ENCODE data around the gene PLXNA4.

Gene PLXNA4

DNA sequence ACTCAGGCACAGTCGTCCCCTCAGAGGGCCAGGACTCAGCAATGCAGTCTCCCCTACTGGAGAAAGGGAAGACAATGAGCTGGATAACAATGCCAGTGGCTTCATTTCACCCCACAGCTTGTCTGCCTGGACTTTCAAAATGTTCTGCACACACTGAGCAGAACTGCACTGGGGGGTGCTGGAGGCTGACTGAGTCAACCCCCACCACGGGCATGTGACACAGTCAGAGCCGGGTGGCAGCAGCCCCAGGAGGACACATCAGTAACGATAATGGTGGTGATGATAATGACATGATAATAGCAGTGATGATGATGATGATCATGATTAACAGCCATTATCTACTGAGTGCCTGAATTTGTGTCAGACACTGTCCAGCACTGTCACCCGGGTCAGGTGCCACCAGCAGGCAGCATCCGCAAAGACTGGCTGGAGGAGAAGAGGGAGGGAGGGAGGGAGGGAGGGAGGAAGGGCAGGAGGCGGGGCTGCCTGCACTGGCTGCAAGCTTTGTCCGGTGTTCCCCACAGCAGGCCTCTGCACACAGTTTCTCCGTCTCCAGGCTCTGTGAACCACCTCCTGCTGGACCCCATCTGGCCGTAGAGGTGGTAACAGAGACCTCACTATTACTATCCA is 67.4 kb downstream of the PLXNA4 start:
- no peak for DNase-seq (ENCODE audit: extremely low read depth in 1 of 2, low read depth in 1 of 2)

DNA sequence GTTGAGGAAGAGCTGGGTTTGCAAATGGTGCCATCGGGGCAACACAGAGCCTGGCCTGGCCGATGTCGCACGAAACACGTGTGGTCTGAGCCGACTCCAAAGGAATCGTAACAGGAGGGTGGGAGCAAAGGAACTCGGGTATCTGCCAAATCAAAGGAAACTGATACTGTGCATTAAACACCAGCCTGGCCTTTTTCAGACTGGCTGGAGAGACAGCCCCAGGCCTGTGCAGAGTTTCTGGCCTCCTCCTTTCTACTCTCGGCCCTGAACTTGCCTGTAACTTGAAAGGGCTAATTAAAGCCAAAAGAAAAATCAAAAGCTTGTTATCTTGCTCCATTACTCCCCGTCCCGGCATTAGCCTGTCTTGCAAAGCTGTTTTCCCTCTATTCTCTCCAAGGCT is 71.4 kb downstream of the PLXNA4 start:
- DNase-seq (ENCODE audit: extremely low read depth in 1 of 2, low read depth in 1 of 2): no peak

DNA sequence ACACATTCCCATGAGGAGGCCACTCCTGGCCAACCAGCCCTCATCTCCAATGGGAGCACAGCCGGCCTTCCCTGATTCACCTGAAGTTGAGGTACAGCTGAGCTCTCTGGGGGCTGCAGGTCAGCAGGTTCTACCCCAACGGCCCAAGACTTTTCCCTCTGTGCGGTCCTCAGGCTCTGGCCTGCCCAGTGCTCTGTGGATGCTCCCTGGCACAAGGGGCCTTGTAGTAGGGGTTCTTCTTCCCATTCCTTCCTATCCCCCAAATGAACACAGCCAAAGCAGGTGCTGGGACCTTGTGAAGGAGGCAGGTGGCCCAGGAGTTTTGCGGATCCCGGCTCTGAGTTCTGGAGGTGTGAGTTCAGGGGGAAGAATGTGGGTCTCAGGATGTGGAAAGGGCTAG is 72.2 kb downstream of the PLXNA4 start:
- no peak for DNase-seq (ENCODE audit: extremely low read depth in 1 of 2, low read depth in 1 of 2)

DNA sequence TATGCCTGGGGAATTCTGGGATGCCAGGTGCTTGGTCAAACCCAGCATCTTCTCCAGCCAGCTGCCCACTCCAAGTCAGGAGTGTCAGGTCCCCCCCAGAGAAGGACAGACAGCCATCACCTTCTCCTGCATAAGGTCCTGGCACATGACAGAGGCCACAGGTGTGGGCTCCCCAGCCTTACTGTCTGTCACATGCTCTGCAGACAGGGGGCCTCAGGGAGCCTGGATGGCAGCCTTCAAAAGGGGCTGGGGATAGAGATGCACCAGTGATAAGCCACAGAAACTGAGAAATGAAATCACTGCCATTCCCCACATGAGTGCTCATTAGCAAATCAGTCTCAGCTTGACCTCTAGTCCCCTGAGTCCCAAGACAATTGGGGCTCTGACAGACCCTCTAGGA is 72.9 kb downstream of the PLXNA4 start:
- no peak for DNase-seq (ENCODE audit: extremely low read depth in 1 of 2, low read depth in 1 of 2)

DNA sequence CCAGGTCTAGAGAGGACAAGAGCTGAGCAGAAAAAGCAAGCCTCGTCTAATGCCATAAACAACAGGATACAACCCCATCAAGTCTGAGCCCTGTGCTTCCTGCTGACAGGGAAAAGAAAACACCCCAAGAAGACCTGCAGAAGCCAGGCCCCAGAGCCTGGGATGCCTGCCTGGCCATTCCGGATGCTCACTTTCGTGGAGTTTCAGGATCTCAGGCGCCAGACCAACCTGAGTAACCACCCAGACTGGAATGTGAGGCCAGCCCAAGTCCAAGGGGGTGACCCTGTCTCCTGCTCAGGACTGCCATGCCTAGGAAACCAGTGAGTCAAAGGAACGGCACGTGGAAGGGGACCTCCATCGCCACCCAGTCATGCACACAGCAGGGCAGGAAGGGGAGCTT is 74.3 kb downstream of the PLXNA4 start:
- no peak for DNase-seq (ENCODE audit: extremely low read depth in 1 of 2, low read depth in 1 of 2)

DNA sequence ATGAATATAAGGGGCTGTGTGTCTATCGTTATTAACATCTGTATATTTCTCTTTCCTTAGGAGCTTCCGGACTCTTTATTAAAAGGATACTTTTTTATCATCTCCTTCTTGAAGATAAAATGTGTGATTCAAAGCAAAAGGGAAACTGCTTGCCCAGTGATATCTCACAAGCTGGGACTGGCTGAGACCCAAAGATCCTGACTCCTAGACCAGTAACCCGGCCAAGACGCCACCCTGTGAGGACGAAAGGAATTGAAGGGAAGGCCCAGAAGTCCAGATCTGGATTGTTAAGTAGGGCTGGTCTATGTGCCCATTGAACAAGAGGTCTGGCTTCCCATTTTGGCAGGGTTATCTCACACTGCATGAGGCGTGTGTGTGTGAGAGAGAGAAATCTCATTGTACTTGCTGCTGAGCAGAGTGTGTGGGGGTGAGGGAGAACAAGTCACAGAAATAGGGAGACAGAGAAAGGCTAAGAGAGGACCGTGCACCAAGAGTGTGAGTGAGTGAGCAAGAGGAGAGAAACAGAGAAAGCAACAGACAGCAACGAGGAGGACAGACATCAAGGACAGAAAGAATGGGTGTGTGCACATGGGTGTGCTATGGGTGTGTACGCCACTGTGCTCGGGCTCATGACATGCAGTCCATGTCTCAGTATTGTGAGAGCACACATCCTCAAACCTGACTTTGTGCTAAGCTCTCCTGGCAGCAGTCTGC is 75.4 kb downstream of the PLXNA4 start:
- DNase-seq (ENCODE audit: extremely low read depth in 1 of 2, low read depth in 1 of 2): no peak

DNA sequence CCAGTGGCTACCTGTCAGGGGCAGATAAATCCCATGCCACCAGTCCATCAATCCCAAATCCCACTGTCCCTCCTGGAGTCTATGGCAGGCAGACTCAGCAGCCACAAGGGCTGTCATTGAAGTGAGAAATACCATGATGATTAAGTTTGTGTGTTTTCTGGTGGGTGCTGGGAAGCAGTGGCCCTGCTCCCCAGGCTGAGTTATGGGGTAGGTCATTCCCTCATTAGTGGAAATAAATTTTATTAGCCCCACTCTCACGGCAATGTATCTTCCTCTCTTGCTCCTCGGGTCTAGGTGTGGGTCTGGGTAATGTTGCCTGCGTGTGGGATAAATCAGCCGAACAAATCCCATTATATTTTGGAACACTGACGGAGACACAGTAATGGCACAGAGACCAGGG is 76.8 kb downstream of the PLXNA4 start:
- no peak for DNase-seq (ENCODE audit: extremely low read depth in 1 of 2, low read depth in 1 of 2)

DNA sequence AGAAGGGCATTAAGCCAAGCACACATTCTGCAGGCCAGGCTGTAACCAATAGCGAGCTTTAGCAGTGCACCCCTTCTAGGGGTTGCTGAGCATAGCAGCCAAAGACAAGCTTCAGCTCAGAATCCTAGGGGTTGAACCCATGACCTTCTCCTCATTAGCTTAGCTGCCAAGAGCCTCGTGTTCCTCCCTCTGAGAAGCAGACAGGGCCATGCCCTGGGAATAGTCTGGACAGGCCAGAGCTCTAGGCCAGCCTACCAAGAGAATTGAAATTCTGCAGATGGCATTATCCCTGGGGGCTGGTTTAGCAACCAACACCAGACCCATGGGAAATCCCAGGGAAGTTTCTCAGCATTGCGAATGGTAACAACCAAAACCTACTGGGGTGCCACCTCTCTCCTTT is 77.2 kb downstream of the PLXNA4 start:
- DNase-seq (ENCODE audit: extremely low read depth in 1 of 2, low read depth in 1 of 2): no peak

DNA sequence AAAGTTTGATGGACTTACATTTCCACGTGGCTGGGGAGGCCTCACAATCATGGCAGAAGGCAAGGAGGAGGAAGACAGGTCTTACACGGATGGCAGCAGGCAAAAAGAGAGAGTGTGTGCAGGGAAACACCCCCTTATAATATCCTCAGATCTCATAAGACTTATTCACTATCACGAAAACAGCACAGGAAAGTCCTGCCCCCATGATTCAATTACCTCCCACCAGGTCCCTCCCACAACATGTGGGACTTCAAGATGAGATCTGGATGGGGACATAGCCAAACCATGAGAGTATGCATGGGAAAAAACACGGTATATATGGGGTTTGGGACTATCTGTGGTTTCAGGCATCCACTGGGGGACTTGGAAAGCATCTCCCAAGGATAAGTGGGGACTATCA is 78.0 kb downstream of the PLXNA4 start:
- DNase-seq (ENCODE audit: extremely low read depth in 1 of 2, low read depth in 1 of 2): no peak

DNA sequence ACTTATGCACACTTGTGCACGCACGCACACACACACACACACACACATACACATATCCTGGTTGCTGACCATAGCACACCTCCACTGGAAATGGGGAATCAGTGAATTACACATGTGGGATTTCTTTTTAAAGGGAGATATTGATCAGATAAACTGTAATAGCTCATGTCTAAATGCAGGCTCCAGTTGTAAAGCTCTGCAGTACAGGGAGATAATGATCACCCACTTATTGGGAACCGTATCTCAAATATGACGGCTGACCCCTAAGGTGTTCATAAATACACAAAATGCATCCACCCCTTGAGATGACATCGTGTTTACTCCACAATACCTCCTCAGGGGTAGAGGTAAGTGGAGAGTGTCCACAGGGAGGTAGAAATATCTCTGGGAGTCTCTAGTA is 79.2 kb downstream of the PLXNA4 start:
- DNase-seq (ENCODE audit: extremely low read depth in 1 of 2, low read depth in 1 of 2): no peak

DNA sequence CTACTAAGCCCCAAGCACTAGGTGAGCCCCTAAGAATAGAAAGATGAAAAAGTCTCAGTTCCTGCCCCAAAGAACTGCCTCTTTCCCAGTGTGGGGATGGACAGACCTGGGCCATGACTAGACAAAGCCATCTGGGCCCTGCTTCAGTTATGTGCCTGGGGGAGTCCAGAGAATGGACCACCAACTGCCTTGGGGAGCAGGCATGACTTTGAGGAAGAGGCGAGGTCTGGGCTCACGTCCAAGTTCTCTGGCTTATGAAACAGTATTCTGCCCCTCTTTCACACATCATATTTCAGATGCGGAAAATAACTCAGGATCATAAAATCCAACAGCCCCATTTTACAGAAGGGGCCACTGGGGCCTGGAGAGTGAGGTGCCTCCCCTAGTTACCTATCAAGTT is 80.3 kb downstream of the PLXNA4 start:
- DNase-seq (ENCODE audit: extremely low read depth in 1 of 2, low read depth in 1 of 2): no peak

DNA sequence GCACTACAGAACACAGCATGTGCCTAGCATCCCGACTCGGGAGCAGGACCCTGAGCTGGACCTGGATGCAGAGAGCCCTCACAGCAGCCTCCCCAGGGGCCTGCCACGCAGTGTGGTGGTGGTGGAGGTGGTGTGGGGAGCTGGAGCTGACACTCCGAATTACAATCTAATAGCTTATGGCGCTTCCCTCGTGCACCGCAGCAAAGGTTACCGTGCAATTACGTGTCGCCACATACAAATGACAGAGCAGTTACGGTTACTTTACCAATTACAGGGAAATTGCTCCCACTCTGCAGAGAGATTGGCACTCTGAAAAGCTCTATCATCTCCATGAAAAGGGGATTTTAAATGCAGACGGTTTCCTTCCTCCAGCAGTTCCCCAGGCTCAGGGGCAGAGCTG is 81.8 kb downstream of the PLXNA4 start:
- no peak for DNase-seq (ENCODE audit: extremely low read depth in 1 of 2, low read depth in 1 of 2)

DNA sequence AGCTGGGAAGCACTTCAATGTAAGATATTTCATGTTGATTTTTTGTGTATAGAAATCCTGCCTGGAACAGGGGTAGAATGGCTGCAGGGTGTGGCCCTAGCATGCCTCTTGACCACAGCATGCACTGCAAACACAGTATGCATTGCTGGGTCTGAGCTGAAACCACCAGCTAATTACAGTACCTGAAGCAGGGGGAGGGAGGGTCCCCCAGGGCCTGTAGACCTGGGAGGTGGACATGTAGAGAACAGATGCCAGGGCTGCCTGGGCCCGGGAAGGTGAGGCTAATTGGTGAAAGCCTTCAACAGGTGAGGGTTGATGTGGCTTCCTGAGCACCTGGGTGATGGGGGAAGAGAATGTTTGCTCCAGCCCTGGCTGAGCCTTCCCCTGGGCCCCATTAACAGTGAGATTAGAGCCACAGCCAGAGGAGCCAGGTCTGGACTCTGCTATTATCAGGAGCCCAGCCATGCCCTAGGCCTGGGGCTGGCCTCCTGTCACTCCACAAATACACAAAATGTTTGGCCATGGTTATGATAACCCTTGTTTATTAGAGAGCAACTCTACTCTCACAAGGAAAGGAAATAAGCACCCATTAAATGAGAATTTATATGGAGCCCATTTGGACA is 83.3 kb downstream of the PLXNA4 start:
- DNase-seq (ENCODE audit: extremely low read depth in 1 of 2, low read depth in 1 of 2): no peak

DNA sequence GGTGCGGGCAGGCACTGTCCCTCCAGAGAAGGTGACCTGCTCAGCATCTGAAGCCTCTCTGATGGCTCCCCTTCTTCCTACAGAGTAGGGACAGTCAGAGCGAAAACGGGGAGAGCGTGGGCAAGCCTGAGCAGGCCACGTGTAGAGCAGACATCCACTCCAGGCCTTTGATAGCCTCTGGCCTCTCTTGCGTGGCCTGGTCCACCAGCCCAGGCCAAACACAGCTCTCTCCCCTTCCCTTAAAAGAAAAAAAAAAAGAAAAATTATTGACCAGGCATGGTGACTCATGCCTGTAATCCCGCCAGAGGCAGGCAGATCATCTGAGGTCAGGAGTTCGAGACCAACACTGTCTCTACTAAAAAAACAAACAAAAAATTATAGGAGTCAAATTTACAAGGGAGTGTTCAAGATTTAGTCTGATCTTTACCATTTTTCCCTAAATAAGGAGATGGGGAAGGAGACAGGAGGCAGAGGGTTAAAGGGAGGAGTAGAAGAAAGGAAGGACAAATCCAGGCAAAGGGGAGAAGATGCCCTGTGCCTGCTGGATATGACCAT is 84.8 kb downstream of the PLXNA4 start:
- no peak for DNase-seq (ENCODE audit: extremely low read depth in 1 of 2, low read depth in 1 of 2)

DNA sequence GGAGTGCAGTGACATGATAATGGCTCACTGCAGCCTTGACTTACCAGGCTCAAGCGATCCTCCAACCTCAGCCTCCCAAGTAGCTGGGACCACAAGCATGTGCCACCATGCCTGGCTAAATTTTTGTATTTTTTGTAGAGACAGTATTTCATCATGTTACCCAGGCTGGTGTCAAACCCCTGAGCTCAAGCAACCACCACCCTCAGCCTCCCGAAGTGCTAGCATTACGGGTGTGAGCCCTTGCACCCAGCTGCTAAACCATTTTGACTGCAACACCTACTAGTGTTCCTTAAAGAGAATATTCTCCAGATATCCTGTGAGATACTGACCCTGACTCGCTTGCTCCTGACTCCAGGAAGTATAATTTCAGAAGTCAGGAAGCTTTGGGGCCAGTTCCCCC is 85.8 kb downstream of the PLXNA4 start:
- no peak for DNase-seq (ENCODE audit: extremely low read depth in 1 of 2, low read depth in 1 of 2)

DNA sequence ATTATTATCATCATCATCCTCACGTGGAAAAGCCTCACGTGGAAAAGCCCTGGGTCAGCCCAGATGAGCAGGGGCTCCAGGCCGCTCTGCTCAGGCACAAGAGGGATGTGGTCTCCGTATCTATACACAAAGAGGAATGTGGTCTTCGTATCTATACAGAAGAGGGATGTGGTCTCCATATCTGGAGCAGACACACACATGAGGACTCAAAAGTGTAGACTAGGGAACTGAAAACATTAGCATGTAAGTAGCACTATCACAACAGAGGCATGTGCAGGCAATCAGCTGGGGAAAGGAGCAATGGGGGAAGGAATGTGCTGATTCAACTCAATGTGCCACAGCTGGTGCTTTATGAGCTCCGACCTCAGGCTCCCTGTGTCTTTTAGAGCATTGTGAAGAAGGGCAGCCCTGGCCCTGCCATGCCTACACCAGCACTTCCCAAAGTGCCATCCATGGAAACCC is 86.5 kb downstream of the PLXNA4 start:
- DNase-seq (ENCODE audit: extremely low read depth in 1 of 2, low read depth in 1 of 2): no peak

DNA sequence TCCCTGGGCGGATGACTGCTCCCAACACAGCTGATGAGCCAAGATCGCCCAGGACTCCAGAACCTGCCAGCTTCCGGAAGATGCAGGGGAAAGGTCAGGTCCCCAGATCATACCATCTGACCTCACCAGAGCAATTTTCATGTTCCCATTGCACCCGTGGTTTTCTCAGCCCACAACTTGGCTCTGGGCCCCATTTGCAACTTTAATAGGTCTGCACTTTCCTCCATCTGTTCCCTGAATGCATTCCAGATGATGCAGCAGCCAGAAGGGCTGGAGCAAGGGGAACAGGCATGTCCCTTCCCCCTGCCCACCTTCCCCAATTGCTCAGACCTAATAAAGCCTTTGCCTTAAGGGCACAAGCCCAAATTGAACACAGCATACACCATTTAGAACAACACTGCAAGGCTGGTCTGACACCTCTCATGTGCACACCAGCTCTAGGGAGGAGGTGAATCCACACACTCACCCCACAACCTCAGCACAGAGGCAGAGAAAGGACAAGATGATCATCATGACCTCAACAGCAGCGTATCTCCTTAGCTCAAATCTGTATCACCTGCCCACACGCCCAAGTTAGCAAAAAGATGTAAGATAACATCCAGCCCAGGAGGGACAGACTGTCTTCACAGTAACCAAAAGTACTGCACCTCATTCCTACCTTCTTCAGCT is 87.5 kb downstream of the PLXNA4 start:
- DNase-seq (ENCODE audit: extremely low read depth in 1 of 2, low read depth in 1 of 2): no peak

DNA sequence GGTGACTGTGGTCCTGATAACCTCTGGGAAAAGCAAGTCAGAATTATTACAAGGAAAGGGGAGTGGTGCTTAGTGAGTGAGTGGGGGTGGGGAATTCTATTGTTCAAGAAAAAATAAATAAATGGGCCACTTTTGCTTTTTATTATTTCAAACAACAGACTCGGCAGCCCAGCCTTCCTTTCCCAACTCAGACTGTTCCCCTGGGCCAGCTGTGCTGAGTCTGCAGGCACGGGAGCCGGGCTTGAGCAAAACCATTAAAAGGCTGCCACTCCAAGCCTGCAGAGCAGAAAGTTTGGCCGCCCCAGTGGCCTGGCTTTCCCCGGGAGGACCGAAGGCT is 90.0 kb downstream of the PLXNA4 start:
- no peak for DNase-seq (ENCODE audit: extremely low read depth in 1 of 2, low read depth in 1 of 2)

DNA sequence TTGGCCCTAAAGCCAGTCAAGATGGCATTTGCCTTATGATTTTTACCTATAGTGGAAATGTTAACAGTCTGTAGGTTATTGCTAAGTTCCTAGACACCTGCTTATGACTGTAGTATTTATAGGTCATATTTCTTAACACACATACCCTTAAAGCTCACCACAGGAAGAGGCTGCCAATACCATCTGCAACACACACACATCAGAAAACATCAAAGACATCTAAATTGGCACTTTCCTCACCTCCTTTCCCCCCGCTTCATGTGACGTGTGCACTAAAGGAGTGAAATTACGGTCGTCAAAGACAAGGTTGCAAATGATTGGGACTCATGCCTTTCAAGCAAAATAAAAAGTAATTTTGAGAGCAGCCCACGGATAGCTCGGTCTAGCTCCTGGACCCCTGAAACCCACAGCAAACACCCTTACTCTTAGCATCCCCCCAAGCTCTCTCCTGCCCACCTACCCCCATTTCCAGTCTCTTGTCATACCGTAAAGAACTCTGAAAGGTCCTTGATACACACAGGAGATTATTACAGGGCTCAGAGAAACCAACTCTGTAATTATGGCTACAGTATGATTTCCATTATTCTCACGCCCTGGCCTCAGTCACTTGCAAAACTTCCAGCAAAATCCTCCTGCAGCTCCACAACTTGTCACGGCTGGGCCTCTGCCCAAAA is 90.5 kb downstream of the PLXNA4 start:
- DNase-seq (ENCODE audit: extremely low read depth in 1 of 2, low read depth in 1 of 2): peak in 1 of 2 donors; percentile 13

DNA sequence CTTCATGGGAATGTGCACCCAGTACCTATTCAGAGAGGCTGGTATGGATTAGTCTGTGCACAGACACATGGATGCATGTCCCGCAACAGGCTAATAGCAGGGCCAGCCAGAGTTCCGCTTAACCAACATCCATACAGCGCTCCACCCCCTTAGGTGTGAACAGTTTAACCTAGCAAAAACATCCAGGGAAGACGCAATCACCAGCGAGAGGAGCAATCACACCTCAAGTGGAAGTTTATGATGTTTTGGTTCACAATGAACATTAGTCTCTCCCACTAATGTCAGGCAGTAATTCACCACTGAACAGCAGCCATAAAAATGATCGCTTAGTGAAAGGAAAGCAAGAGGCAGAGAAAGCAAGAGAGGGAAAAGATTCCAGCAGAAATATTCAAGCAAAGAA is 91.1 kb downstream of the PLXNA4 start:
- no peak for DNase-seq (ENCODE audit: extremely low read depth in 1 of 2, low read depth in 1 of 2)

DNA sequence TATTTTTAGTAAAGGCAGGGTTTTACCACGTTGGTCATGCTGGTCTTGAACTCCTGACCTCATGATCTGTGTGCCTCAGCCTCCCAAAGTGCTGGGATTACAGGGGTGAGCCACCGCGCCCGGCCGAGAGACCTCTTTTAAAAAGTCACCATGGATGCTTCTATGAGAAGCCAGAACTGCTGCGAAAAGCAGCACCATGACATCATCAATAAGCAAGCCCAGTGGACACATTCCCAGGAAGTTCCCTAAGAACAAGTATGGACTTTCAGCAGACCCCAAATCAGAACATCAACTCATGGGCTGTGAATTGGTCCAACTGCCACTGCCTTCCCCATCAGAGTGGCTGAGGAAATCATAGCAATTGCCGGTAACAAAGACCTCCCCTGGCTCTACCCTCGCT is 93.4 kb downstream of the PLXNA4 start:
- no peak for DNase-seq (ENCODE audit: extremely low read depth in 1 of 2, low read depth in 1 of 2)

Measured in stimulated activated CD8-positive, alpha-beta memory T cell treated with anti-CD3 and anti-CD28 coated beads, Interleukin-7, amount 100 ng/mL, for 48 hours (primary cell).